Mucosa of rectum (tissue), 2 donors: ENCODE results near the gene PTH1R.

Source experiments
- H3K27ac ChIP-seq, 2 donors: one replicate each; pipeline ENCODE4 v1.7.0; 2013; ENCODE audit warnings: inconsistent platforms in 2 of 2, low read depth in 2 of 2, low read length in 2 of 2
- H3K27me3 ChIP-seq, 2 donors: one replicate each; pipeline ENCODE4 v1.7.0; 2013; ENCODE audit warnings: low read length in 2 of 2; ENCODE audit not compliant: control insufficient read depth in 2 of 2, insufficient read depth in 2 of 2
- H3K36me3 ChIP-seq, 2 donors: one replicate each; pipeline ENCODE4 v1.7.0; 2013; ENCODE audit warnings: low read length in 2 of 2; ENCODE audit not compliant: control insufficient read depth in 2 of 2, insufficient read depth in 2 of 2
- H3K4me1 ChIP-seq, 2 donors: one replicate each; pipeline ENCODE4 v1.7.0; 2013; ENCODE audit warnings: low read length in 2 of 2, mild to moderate bottlenecking in 1 of 2; ENCODE audit not compliant: control insufficient read depth in 2 of 2, insufficient read depth in 2 of 2
- H3K4me3 ChIP-seq, 2 donors: one replicate each; pipeline ENCODE4 v1.7.0; 2013; ENCODE audit warnings: low read length in 2 of 2
- H3K9ac ChIP-seq, 2 donors: one replicate each; pipeline ENCODE4 v1.7.0; 2013; ENCODE audit warnings: low read length in 2 of 2, low read depth in 1 of 2, mild to moderate bottlenecking in 1 of 2
- H3K9me3 ChIP-seq, 2 donors: one replicate each; pipeline ENCODE4 v1.7.0; 2013; ENCODE audit warnings: low read length in 2 of 2; ENCODE audit not compliant: control insufficient read depth in 2 of 2
- donor health status: healthy.
- donor health status: Normal muscosa, but diverticular disease.

PTH1R gene

GRCh38 chr3:46857485-46858341 lies 19.8 kb upstream of the PTH1R start:
- no peaks in the 10 kb centered on the region for H3K36me3 ChIP-seq

GRCh38 chr3:46858456-46858855 lies 19.1 kb upstream of the PTH1R start:
- no peaks in the 10 kb centered on the region for H3K36me3 ChIP-seq
- no peak overlapping the region for H3K27ac ChIP-seq
- no peak overlapping the region for H3K4me3 ChIP-seq

More at GRCh38 chr3:46857485-46858341, 19.8 kb upstream of the PTH1R start:
- Histone ChIP-seq H3K4me3 (no peak overlapping the region), H3K4me1 (no peaks in the 10 kb centered on the region), H3K27ac (no peak overlapping the region), H3K9me3 (no peaks in the 10 kb centered on the region), H3K9ac (no peak overlapping the region), H3K27me3 (no peaks in the 10 kb centered on the region)

GRCh38 chr3:46859001-46859710 lies 18.4 kb upstream of the PTH1R start:
- H3K4me3 ChIP-seq = no peak overlapping the region
- no peaks in the 10 kb centered on the region for H3K4me1 ChIP-seq
- H3K27ac ChIP-seq = no peak overlapping the region
- H3K9ac ChIP-seq = no peak overlapping the region
- H3K27me3 ChIP-seq = no peaks in the 10 kb centered on the region
- no peaks in the 10 kb centered on the region for H3K9me3 ChIP-seq
- H3K36me3 ChIP-seq = no peaks in the 10 kb centered on the region

More at GRCh38 chr3:46858456-46858855, 19.1 kb upstream of the PTH1R start:
- H3K9me3 ChIP-seq = no peaks in the 10 kb centered on the region
- no peak overlapping the region for H3K9ac ChIP-seq
- no peaks in the 10 kb centered on the region for H3K4me1 ChIP-seq
- no peaks in the 10 kb centered on the region for H3K27me3 ChIP-seq

GRCh38 chr3:46860017-46860809 lies 17.3 kb upstream of the PTH1R start:
- Histone ChIP-seq H3K9me3 (no peaks in the 10 kb centered on the region), H3K9ac (no peak overlapping the region), H3K4me3 (no peak overlapping the region), H3K27me3 (no peaks in the 10 kb centered on the region), H3K4me1 (no peaks in the 10 kb centered on the region), H3K27ac (no peak overlapping the region), H3K36me3 (no peaks in the 10 kb centered on the region)

GRCh38 chr3:46860810-46861604 lies 16.5 kb upstream of the PTH1R start:
- Histone ChIP-seq H3K27me3 (no peaks in the 10 kb centered on the region), H3K4me1 (no peaks in the 10 kb centered on the region), H3K4me3 (no peak overlapping the region), H3K27ac (no peak overlapping the region), H3K36me3 (no peaks in the 10 kb centered on the region), H3K9me3 (no peaks in the 10 kb centered on the region), H3K9ac (no peak overlapping the region)

- no peaks in the 10 kb centered on the region for H3K4me1 ChIP-seq
- H3K9me3 ChIP-seq = no peaks in the 10 kb centered on the region
- H3K27me3 ChIP-seq = no peaks in the 10 kb centered on the region
- no peak overlapping the region for H3K9ac ChIP-seq
- H3K36me3 ChIP-seq = no peaks in the 10 kb centered on the region
- no peak overlapping the region for H3K27ac ChIP-seq
- no peak overlapping the region for H3K4me3 ChIP-seq
Observed at GRCh38 chr3:46861605-46862368, 15.7 kb upstream of the PTH1R start.

GRCh38 chr3:46862369-46863025 lies 15.0 kb upstream of the PTH1R start:
- peaks cover 3 to 4% of the 10 kb centered on the region in 2 donors for H3K4me1 ChIP-seq
- H3K27ac ChIP-seq = no peak overlapping the region
- no peak overlapping the region for H3K9ac ChIP-seq
- no peak overlapping the region for H3K4me3 ChIP-seq
- no peaks in the 10 kb centered on the region for H3K36me3 ChIP-seq
- no peaks in the 10 kb centered on the region for H3K27me3 ChIP-seq
- no peaks in the 10 kb centered on the region for H3K9me3 ChIP-seq

- Histone ChIP-seq H3K4me3 (no peak within 1 kb of the TSS), H3K9me3 (no peaks in the 10 kb centered on the region), H3K36me3 (no peaks in the 10 kb centered on the region), H3K9ac (no peak within 1 kb of the TSS), H3K27me3 (no peaks in the 10 kb centered on the region), H3K27ac (no peak within 1 kb of the TSS), H3K4me1 (peaks cover 4 to 7% of the 10 kb centered on the region in 2 donors)
Observed at GRCh38 chr3:46863261-46863782, 14.2 kb upstream of the PTH1R start, which contains the start of gene MYL3. Gene MYL3, minus strand, starts transcription at chr3:46863444. Its CDS starts 54 bp downstream, at chr3:46863390.
